Ishikawa (cell line): ENCODE measurements around the gene CATSPER3.

Source experiments
- CEBPB ChIP-seq: IDR thresholded peaks from 2 replicates; pipeline ENCODE4 v1.6.1; 2012
- CREB1 ChIP-seq: IDR thresholded peaks from 2 replicates; pipeline ENCODE4 v1.6.1; 2012; ENCODE audit warnings: low read depth
- EGR1 ChIP-seq: IDR thresholded peaks from 2 replicates; pipeline ENCODE4 v1.6.1; 2012
- EP300 ChIP-seq: IDR thresholded peaks from 2 replicates; pipeline ENCODE4 v1.6.1; 2012; ENCODE audit warnings: borderline replicate concordance
- FOXM1 ChIP-seq: IDR thresholded peaks from 2 replicates; pipeline ENCODE4 v1.6.1; 2012; ENCODE audit warnings: low read depth, borderline replicate concordance
- MAX ChIP-seq: IDR thresholded peaks from 2 replicates; pipeline ENCODE4 v1.6.1; 2012
- NFIC ChIP-seq: IDR thresholded peaks from 2 replicates; pipeline ENCODE4 v1.6.1; 2012
- RAD21 ChIP-seq: IDR thresholded peaks from 2 replicates; pipeline ENCODE4 v1.6.1; 2012; ENCODE audit warnings: low read depth
- REST ChIP-seq: IDR thresholded peaks from 2 replicates; pipeline ENCODE4 v1.6.1; 2012; ENCODE audit warnings: low read depth, mild to moderate bottlenecking
- TAF1 ChIP-seq: IDR thresholded peaks from 2 replicates; pipeline ENCODE4 v1.6.1; 2012; ENCODE audit warnings: low read depth, mild to moderate bottlenecking
- TCF12 ChIP-seq: IDR thresholded peaks from 2 replicates; pipeline ENCODE4 v1.6.1; 2012; ENCODE audit warnings: low read depth
- YY1 ChIP-seq: IDR thresholded peaks from 2 replicates; pipeline ENCODE4 v1.6.1; 2012; ENCODE audit warnings: low read depth

- no peak for TF ChIP-seq REST
- no peak for TF ChIP-seq MAX
- TF ChIP-seq TAF1 = no peak
- TF ChIP-seq CEBPB = no peak
- TF ChIP-seq NFIC = no peak
- TF ChIP-seq RAD21 = no peak
- TF ChIP-seq FOXM1 = no peak
- no peak for TF ChIP-seq CREB1
- TF ChIP-seq YY1 = no peak
- no peak for TF ChIP-seq EP300
- no peak for TF ChIP-seq TCF12
- no peak for TF ChIP-seq EGR1
Measured at GRCh38 chr5:135053278-135053677, 85.6 kb downstream of the CATSPER3 start.
